ENCODE data around the gene CIDEA. TPM values are rescaled to one million over a fixed set of nuclear protein-coding genes. Genes with fewer than 3 reads are reported as not detected.

CIDEA gene
- total RNA-seq, 4 donors from 2014 or later = not detected

- H3K4me3 ChIP-seq = no peak overlapping the region
- DNase-seq = no peak
- no peak for TF ChIP-seq POLR2A (IDR thresholded peaks at IDR 0.05)
- TF ChIP-seq CTCF (IDR thresholded peaks at IDR 0.05) = no peak
- peaks cover 0 to 42% (median 0%) of the 10 kb centered on the region in 4 donors for H3K4me1 ChIP-seq
- H3K27ac ChIP-seq = peak overlapping the region in 1 of 4 donors; percentile 70
- H3K9me3 ChIP-seq = peaks cover 0 to 5% (median 0%) of the 10 kb centered on the region in 4 donors
- H3K27me3 ChIP-seq = no peaks in the 10 kb centered on the region
- H3K36me3 ChIP-seq = peaks cover 0 to 15% (median 0%) of the 10 kb centered on the region in 3 donors
These were observed 61.8 kb downstream of the CIDEA start for GRCh38 chr18:12315911-12316310.

GRCh38 chr18:12317664-12318333, 63.6 kb downstream of the CIDEA start:
- peaks cover 0 to 20% (median 0%) of the 10 kb centered on the region in 3 donors for H3K36me3 ChIP-seq
- no peaks in the 10 kb centered on the region for H3K27me3 ChIP-seq
- peak overlapping the region in 3 of 4 donors; percentile 46 to 70 (median 55) for H3K27ac ChIP-seq
- peak in 1 of 3 donors; percentile 40 for DNase-seq
- no peak for TF ChIP-seq POLR2A (IDR thresholded peaks at IDR 0.05)
- no peaks in the 10 kb centered on the region for H3K9me3 ChIP-seq
- no peak overlapping the region for H3K4me3 ChIP-seq
- H3K4me1 ChIP-seq = peaks cover 0 to 42% (median 0%) of the 10 kb centered on the region in 4 donors

- TF ChIP-seq CTCF (IDR thresholded peaks at IDR 0.05) (no peak), POLR2A (IDR thresholded peaks at IDR 0.05) (no peak)
- no peaks in the 10 kb centered on the region for H3K9me3 ChIP-seq
- peaks cover 0 to 42% (median 0%) of the 10 kb centered on the region in 4 donors for H3K4me1 ChIP-seq
- peak overlapping the region in 3 of 4 donors; percentile 46 to 70 (median 55) for H3K27ac ChIP-seq
- peaks cover 0 to 20% (median 0%) of the 10 kb centered on the region in 3 donors for H3K36me3 ChIP-seq
- no peak overlapping the region for H3K4me3 ChIP-seq
- DNase-seq = no peak
- H3K27me3 ChIP-seq = no peaks in the 10 kb centered on the region
These were observed 64.2 kb downstream of the CIDEA start for GRCh38 chr18:12318334-12318697.

- H3K4me3 ChIP-seq = no peak overlapping the region
- no peaks in the 10 kb centered on the region for H3K27me3 ChIP-seq
- TF ChIP-seq POLR2A (IDR thresholded peaks at IDR 0.05) (no peak), CTCF (IDR thresholded peaks at IDR 0.05) (no peak)
- peaks cover 0 to 22% (median 0%) of the 10 kb centered on the region in 3 donors for H3K36me3 ChIP-seq
- H3K9me3 ChIP-seq = no peaks in the 10 kb centered on the region
- DNase-seq = no peak
- peak overlapping the region in 2 of 4 donors; percentile 55 to 70 for H3K27ac ChIP-seq
- peaks cover 0 to 41% (median 0%) of the 10 kb centered on the region in 4 donors for H3K4me1 ChIP-seq
These were observed 64.7 kb downstream of the CIDEA start for GRCh38 chr18:12318857-12319256.

GRCh38 chr18:12321333-12321732, 67.2 kb downstream of the CIDEA start:
- Histone ChIP-seq H3K36me3 (peaks cover 0 to 43% (median 0%) of the 10 kb centered on the region in 3 donors), H3K27ac (no peak overlapping the region), H3K27me3 (no peaks in the 10 kb centered on the region), H3K9me3 (no peaks in the 10 kb centered on the region), H3K4me1 (peaks cover 0 to 24% (median 0%) of the 10 kb centered on the region in 4 donors), H3K4me3 (no peak overlapping the region)
- no peak for DNase-seq
- no peak for TF ChIP-seq POLR2A (IDR thresholded peaks at IDR 0.05)
- TF ChIP-seq CTCF (IDR thresholded peaks at IDR 0.05) = no peak

GRCh38 chr18:12324991-12325725, 71.0 kb downstream of the CIDEA start:
- no peaks in the 10 kb centered on the region for H3K9me3 ChIP-seq
- H3K36me3 ChIP-seq = peaks cover 0 to 78% (median 0%) of the 10 kb centered on the region in 3 donors
- no peak for TF ChIP-seq CTCF (IDR thresholded peaks at IDR 0.05)
- TF ChIP-seq POLR2A (IDR thresholded peaks at IDR 0.05) = no peak
- H3K27me3 ChIP-seq = no peaks in the 10 kb centered on the region
- H3K27ac ChIP-seq = no peak overlapping the region
- H3K4me1 ChIP-seq = no peaks in the 10 kb centered on the region
- no peak overlapping the region for H3K4me3 ChIP-seq
- no peak for DNase-seq

Data from Peyer's patch (tissue), 4 donors.